ENCODE results near the gene TMEM72. TPM values are rescaled to one million over a fixed set of nuclear protein-coding genes. Genes with fewer than 3 reads are reported as not detected.

Gene TMEM72
- total RNA-seq, 3 donors from 2014 or later (not counting 1 experiment from before 2014, with no cell fraction given) = not detected

DNA sequence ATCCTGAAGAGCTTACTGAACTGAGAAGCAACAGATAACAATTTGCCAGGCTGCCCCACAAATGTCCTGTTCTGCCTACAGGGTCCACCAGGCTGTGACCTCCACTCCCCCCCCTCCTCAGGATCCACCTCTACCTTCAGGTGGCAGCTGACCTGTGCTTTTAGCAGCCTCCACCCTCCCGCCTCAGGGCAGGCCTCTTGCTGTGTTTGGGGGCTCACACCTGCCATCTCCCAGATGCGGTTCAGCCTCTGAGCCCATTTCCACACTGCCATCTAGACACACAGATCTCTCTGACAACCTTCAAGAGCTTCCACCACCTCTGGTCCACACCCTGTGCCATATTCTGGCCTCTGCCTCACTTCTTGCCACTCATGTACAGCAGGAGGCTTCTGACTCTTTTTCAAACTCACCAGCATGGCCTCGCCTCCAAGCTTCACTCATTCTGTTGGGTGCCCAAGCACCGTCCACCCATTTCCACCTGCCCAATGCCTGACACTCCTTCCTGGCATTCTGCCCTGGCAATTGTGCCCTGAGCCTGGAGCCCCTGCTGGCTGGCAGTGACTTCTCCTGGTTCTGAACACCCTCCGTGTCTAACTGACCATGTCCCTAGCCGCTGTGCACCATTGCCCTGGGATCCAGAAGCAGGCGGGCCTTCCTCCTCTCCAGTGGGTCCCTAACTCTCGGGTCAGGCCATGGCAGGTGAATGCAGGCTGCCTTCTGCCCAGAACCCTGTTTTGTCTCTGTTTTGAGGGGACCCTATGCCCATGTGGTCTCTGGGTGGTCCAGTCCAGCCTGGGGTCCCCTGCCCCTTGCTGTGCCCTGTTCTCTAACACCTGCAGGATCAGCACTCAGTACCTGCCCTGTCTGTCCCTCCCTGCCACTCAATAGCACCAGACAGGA is 18.5 kb downstream of the TMEM72 start:
- 92% methylated on average over 7 of the region's 8 CpGs for WGBS (ENCODE audit: insufficient coverage)
- Histone ChIP-seq H3K36me3 (ENCODE audit: control insufficient read depth, insufficient read depth, low read length) (no peaks in the 10 kb centered on the region), H3K4me1 (ENCODE audit: control insufficient read depth, insufficient read depth, low read length) (peaks cover 18% of the 10 kb centered on the region), H3K27me3 (ENCODE audit: control insufficient read depth, insufficient read depth, low read length) (no peaks in the 10 kb centered on the region), H3K4me3 (ENCODE audit: low read length) (no peak overlapping the region), H3K9me3 (ENCODE audit: control insufficient read depth, insufficient read depth, low read length) (no peaks in the 10 kb centered on the region), H3K27ac (ENCODE audit: low read length) (no peak overlapping the region)
- Mint-ChIP-seq H3K27ac (no peak overlapping the region), H3K27me3 (ENCODE audit: low read depth in 2 of 2) (peaks cover 0 to 3% of the 10 kb centered on the region in 2 donors), H3K36me3 (no peaks in the 10 kb centered on the region), H3K9me3 (no peaks in the 10 kb centered on the region), H3K4me1 (peaks cover 0 to 12% of the 10 kb centered on the region in 2 donors), H3K4me3 (no peak overlapping the region)
- ATAC-seq (no peak), DNase-seq (no peak)
- TF ChIP-seq, protein P1, sequence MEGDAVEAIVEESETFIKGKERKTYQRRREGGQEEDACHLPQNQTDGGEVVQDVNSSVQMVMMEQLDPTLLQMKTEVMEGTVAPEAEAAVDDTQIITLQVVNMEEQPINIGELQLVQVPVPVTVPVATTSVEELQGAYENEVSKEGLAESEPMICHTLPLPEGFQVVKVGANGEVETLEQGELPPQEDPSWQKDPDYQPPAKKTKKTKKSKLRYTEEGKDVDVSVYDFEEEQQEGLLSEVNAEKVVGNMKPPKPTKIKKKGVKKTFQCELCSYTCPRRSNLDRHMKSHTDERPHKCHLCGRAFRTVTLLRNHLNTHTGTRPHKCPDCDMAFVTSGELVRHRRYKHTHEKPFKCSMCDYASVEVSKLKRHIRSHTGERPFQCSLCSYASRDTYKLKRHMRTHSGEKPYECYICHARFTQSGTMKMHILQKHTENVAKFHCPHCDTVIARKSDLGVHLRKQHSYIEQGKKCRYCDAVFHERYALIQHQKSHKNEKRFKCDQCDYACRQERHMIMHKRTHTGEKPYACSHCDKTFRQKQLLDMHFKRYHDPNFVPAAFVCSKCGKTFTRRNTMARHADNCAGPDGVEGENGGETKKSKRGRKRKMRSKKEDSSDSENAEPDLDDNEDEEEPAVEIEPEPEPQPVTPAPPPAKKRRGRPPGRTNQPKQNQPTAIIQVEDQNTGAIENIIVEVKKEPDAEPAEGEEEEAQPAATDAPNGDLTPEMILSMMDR (IDR thresholded peaks at IDR 0.05) = no peak
- intact Hi-C loops (cut with micrococcal nuclease) = no loop called here

DNA sequence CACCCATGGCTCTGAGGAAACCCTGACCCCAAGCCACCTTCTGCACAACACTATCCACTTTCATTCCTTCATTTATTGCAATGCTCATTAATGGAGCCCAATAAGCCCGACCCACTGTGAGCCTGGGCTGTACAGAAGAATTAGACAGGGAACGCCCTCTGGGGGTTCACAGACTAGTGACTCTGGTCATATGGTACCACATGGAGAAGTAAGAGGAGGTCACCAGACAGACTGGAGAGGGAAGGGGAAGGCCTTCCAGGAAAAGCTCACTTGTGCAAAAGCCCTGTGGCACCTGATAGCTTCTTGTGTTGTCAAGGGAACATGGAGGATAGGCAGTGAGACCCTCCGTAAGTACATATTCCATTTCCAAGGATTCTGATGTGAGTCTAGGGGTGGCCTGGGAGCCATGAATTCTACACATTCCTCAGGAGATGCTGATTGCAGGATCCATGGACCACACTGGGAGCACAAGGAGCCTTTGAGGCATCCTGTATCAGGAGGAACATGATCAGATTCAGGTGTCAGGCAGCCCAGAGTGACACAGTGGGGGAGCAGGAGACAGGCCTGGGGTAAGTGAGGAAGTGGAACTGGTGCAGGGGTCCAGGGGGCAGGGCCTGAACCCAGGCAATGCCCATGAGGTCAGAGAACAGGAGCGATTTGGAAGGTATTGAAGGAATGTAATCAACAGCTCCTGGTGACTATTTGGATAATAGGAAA is 19.9 kb downstream of the TMEM72 start:
- Histone ChIP-seq H3K4me3 (ENCODE audit: low read length) (no peak overlapping the region), H3K36me3 (ENCODE audit: control insufficient read depth, insufficient read depth, low read length) (no peaks in the 10 kb centered on the region), H3K27me3 (ENCODE audit: control insufficient read depth, insufficient read depth, low read length) (no peaks in the 10 kb centered on the region), H3K27ac (ENCODE audit: low read length) (no peak overlapping the region), H3K9me3 (ENCODE audit: control insufficient read depth, insufficient read depth, low read length) (no peaks in the 10 kb centered on the region), H3K4me1 (ENCODE audit: control insufficient read depth, insufficient read depth, low read length) (peaks cover 27% of the 10 kb centered on the region)
- intact Hi-C loops (cut with micrococcal nuclease) = no loop called here
- WGBS (ENCODE audit: insufficient coverage) = 88% methylated on average over 4 of the region's 4 CpGs
- no peak overlapping the region for H3K4me3 Mint-ChIP-seq
- H3K27ac Mint-ChIP-seq = no peak overlapping the region
- TF ChIP-seq, protein P1 (IDR thresholded peaks at IDR 0.05) = no peak
- H3K4me1 Mint-ChIP-seq = peaks cover 9 to 23% of the 10 kb centered on the region in 2 donors
- ATAC-seq = no peak
- H3K36me3 Mint-ChIP-seq = no peaks in the 10 kb centered on the region
- no peaks in the 10 kb centered on the region for H3K9me3 Mint-ChIP-seq
- H3K27me3 Mint-ChIP-seq (ENCODE audit: low read depth in 2 of 2) = peaks cover 0 to 7% of the 10 kb centered on the region in 2 donors
- no peak for DNase-seq

DNA sequence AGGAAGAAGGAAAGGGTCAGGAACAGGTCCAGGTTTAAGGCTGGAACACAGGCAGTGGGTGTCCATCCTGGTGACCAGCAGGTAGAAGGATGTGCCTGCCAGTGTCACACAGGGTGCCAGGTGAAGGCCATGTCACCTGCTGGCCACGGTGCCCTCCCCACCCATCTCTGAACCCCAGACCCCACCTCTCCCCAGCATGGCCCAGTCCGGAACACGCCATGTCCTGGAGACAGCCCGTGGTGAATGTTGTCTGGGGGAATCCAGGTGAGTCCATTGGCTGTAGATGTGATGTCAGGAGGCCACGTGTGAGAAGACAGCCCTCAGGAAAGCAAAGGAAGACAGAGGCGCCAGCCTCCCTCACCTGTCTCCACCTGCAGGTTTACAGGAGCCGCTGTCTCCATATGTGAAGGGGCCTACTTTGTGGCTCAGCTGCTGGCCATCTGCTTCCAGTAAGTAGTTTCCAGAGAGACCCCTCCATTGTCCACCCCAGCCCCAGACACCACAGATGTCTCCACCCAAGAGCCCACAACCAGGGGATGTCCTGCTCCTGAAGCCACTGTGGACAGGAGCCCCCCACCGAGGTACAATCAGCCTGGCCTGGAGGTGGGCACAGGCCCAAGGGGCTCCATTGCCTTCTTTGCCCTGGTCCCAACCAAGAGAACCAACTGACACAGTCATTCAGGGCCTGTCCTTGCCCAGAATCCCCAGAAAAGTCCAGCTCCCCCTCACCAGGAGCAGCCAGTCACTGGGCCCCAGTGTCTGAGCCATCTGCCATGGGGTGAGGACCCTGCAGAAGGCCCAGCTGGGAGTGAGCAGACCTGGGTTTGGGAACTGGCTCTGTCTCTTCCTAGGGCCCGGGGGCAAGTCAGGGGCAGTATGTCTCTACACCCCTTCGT is 20.7 kb downstream of the TMEM72 start:
- Mint-ChIP-seq H3K4me1 (peaks cover 17 to 31% of the 10 kb centered on the region in 2 donors), H3K4me3 (no peak overlapping the region), H3K36me3 (no peaks in the 10 kb centered on the region), H3K27me3 (ENCODE audit: low read depth in 2 of 2) (peaks cover 0 to 7% of the 10 kb centered on the region in 2 donors), H3K27ac (no peak overlapping the region), H3K9me3 (no peaks in the 10 kb centered on the region)
- ATAC-seq = no peak
- no peaks in the 10 kb centered on the region for H3K27me3 ChIP-seq (ENCODE audit: control insufficient read depth, insufficient read depth, low read length)
- no peaks in the 10 kb centered on the region for H3K36me3 ChIP-seq (ENCODE audit: control insufficient read depth, insufficient read depth, low read length)
- H3K9me3 ChIP-seq (ENCODE audit: control insufficient read depth, insufficient read depth, low read length) = no peaks in the 10 kb centered on the region
- TF ChIP-seq, protein P1 (IDR thresholded peaks at IDR 0.05) = no peak
- peaks cover 30% of the 10 kb centered on the region for H3K4me1 ChIP-seq (ENCODE audit: control insufficient read depth, insufficient read depth, low read length)
- intact Hi-C loops (cut with micrococcal nuclease) = loop anchor here (1.0 kb wide), 1 partner anchor 43 kb away; no protein-coding TSS in a partner anchor
- no peak overlapping the region for H3K4me3 ChIP-seq (ENCODE audit: low read length)
- WGBS (ENCODE audit: insufficient coverage) = 91% methylated on average over 9 of the region's 10 CpGs
- H3K27ac ChIP-seq (ENCODE audit: low read length) = no peak overlapping the region
- DNase-seq = no peak
